A549 (cell line): ENCODE data around the gene NECTIN1. TPM values are rescaled to one million over a fixed set of nuclear protein-coding genes. Genes with fewer than 3 reads are reported as not detected.

Experiments used
- ATAC-seq, 2 experiments: fragments of 200-7000 bp in 1 of 2; fragments of >200 bp in 1 of 2; cut with Nextera tagmentation in 1 of 2; cut with Tn5 transposase in 1 of 2; 3 replicates each; pipeline versions ENCODE4 v1.8.0 to v1.9.1; 2018 to 2020; ENCODE audit warnings: mild to moderate bottlenecking in 1 of 2, moderate library complexity in 1 of 2
- CTCF ChIA-PET: fragments of 300-600 bp; sonication (Branson Sonifier 250); formaldehyde crosslinking; extraction: SDS; loops from one replicate; lab custom pipeline; 2021; ENCODE audit warnings: antibody characterized with exemption, inconsistent platforms; lab: Yijun Ruan, JAX
- POLR2A ChIA-PET: fragments of 350-600 bp; formaldehyde crosslinking; extraction: SDS; loops from one replicate; lab custom pipeline; 2021; ENCODE audit warnings: antibody characterized with exemption, inconsistent platforms; lab: Yijun Ruan, JAX
- DNase-seq, 2 experiments: peaks; one replicate each; pipeline versions ENCODE4 v3.0.0 to v3.0.0-alpha.2; 2011 to 2016; ENCODE audit warnings: low read depth in 1 of 2, low spot score in 1 of 2
- FAIRE-seq: peaks from 2 replicates; lab custom pipeline; 2011; peaks lifted over from hg19 to GRCh38; lab: Jason Lieb, UNC
- H3K27ac ChIP-seq, 2 experiments: fragments of >200 bp; sonication (Bioruptor Twin); formaldehyde crosslinking; 3 replicates each; pipeline ENCODE4 v1.5.1; 2016 to 2017
- H3K4me1 ChIP-seq: fragments of >200 bp; sonication (Bioruptor Twin); formaldehyde crosslinking; 3 replicates; pipeline ENCODE4 v1.6.1; 2016
- H3K4me2 ChIP-seq: fragments of >200 bp; sonication (Bioruptor Twin); formaldehyde crosslinking; 3 replicates; pipeline ENCODE4 v1.6.1; 2016
- H3K4me3 ChIP-seq: fragments of >200 bp; sonication (Bioruptor Twin); formaldehyde crosslinking; 3 replicates; pipeline ENCODE4 v1.5.1; 2016
- H3K9me3 ChIP-seq: fragments of >200 bp; sonication (Bioruptor Twin); formaldehyde crosslinking; 3 replicates; pipeline ENCODE4 v1.6.1; 2016
- ATOH8 ChIP-seq: fragments of 250-450 bp; sonication (Bioruptor Pico); IDR thresholded peaks from 2 replicates; pipeline ENCODE4 v1.5.0; 2020; ENCODE audit warnings: low read depth, mild to moderate bottlenecking, moderate library complexity
- BHLHE40 ChIP-seq: IDR thresholded peaks from 2 replicates; pipeline ENCODE4 v1.6.1; 2012; ENCODE audit warnings: low read depth, low read length, inconsistent platforms
- CBX2 ChIP-seq: fragments of 200-600 bp; sonication (generic); IDR thresholded peaks from 2 replicates; pipeline ENCODE4 v1.6.1; 2016; ENCODE audit warnings: low read depth, mild to moderate bottlenecking, borderline replicate concordance
- CBX8 ChIP-seq: fragments of 200-600 bp; sonication (generic); IDR thresholded peaks from 2 replicates; pipeline ENCODE4 v1.6.1; 2016
- CHD2 ChIP-seq: fragments of 150-350 bp; IDR thresholded peaks from 2 replicates; pipeline ENCODE4 v1.6.1; 2014; ENCODE audit warnings: low read length; ENCODE audit not compliant: partially characterized antibody
- CHD4 ChIP-seq: fragments of 200-600 bp; sonication (generic); IDR thresholded peaks from 2 replicates; pipeline ENCODE4 v1.6.1; 2016; ENCODE audit warnings: antibody characterized with exemption, mild to moderate bottlenecking, borderline replicate concordance
- E2F6 ChIP-seq: IDR thresholded peaks from 2 replicates; pipeline ENCODE4 v1.6.1; 2012; ENCODE audit warnings: low read depth, borderline replicate concordance
- EHF ChIP-seq: fragments of 250-450 bp; sonication (Bioruptor Pico); IDR thresholded peaks from 2 replicates; pipeline ENCODE4 v1.5.0; 2020; ENCODE audit warnings: mild to moderate bottlenecking
- EHMT2 ChIP-seq: fragments of 200-600 bp; sonication (generic); IDR thresholded peaks from 2 replicates; pipeline ENCODE4 v1.6.1; 2016; ENCODE audit warnings: antibody characterized with exemption, low read depth, mild to moderate bottlenecking, moderate library complexity
- ELK1 ChIP-seq: fragments of 150-350 bp; IDR thresholded peaks from 2 replicates; pipeline ENCODE4 v1.6.1; 2014; ENCODE audit warnings: low read depth, mild to moderate bottlenecking, low read length
- FOSB ChIP-seq: fragments of 250-450 bp; sonication (Bioruptor Pico); IDR thresholded peaks from 2 replicates; pipeline ENCODE4 v1.5.0; 2020; ENCODE audit warnings: mild to moderate bottlenecking, moderate library complexity
- HDAC2 ChIP-seq: fragments of 200-600 bp; sonication (generic); IDR thresholded peaks from 2 replicates; pipeline ENCODE4 v1.6.1; 2016
- HOXB13 ChIP-seq: fragments of 250-450 bp; sonication (Bioruptor Pico); IDR thresholded peaks from 2 replicates; pipeline ENCODE4 v1.5.0; 2020; ENCODE audit warnings: low read depth, mild to moderate bottlenecking, moderate library complexity
- HOXB5 ChIP-seq: fragments of 250-450 bp; sonication (Bioruptor Pico); IDR thresholded peaks from 2 replicates; pipeline ENCODE4 v1.5.0; 2020; ENCODE audit warnings: mild to moderate bottlenecking, moderate library complexity
- KDM1A ChIP-seq: fragments of 200-600 bp; sonication (generic); IDR thresholded peaks from 2 replicates; pipeline ENCODE4 v1.6.1; 2016; ENCODE audit warnings: low read depth, mild to moderate bottlenecking
- MAFK ChIP-seq: fragments of 450-650 bp; IDR thresholded peaks from 2 replicates; pipeline ENCODE4 v1.6.1; 2014; ENCODE audit not compliant: partially characterized antibody
- MAX ChIP-seq: IDR thresholded peaks from 2 replicates; pipeline ENCODE4 v1.6.1; 2012
- MAZ ChIP-seq: fragments of 150-350 bp; IDR thresholded peaks from 2 replicates; pipeline ENCODE4 v1.6.1; 2014; ENCODE audit warnings: antibody characterized with exemption, low read depth, low read length, borderline replicate concordance
- NR3C1 ChIP-seq: fragments of >200 bp; sonication (Bioruptor Twin); formaldehyde crosslinking; IDR thresholded peaks from 3 replicates; pipeline ENCODE4 v1.6.1; 2017
- POLR2A ChIP-seq: IDR thresholded peaks from 2 replicates; pipeline ENCODE4 v1.6.1; 2012; ENCODE audit warnings: mild to moderate bottlenecking, low read length
- REST ChIP-seq: fragments of 200-600 bp; sonication (generic); IDR thresholded peaks from 2 replicates; pipeline ENCODE4 v1.6.1; 2016; ENCODE audit warnings: antibody characterized with exemption, mild to moderate bottlenecking, moderate library complexity
- RFX5 ChIP-seq: fragments of 450-650 bp; IDR thresholded peaks from 2 replicates; pipeline ENCODE4 v1.7.1; 2014; ENCODE audit warnings: antibody characterized with exemption, mild to moderate bottlenecking, moderate library complexity
- ZFP36 ChIP-seq: fragments of 450-650 bp; IDR thresholded peaks from 2 replicates; pipeline ENCODE4 v1.6.1; 2014; ENCODE audit warnings: borderline replicate concordance; ENCODE audit not compliant: partially characterized antibody
- ZSCAN20 ChIP-seq: fragments of 250-450 bp; sonication (Bioruptor Pico); IDR thresholded peaks from 2 replicates; pipeline ENCODE4 v1.8.0; 2022; ENCODE audit warnings: mild to moderate bottlenecking, moderate library complexity
- WGBS: methylation state at CpG from one replicate; pipeline ENCODE4 v1.1.6; 2017; ENCODE audit errors: missing lambda C conversion rate; 5-methylcytosine and 5-hydroxymethylcytosine counted together
- polyA plus RNA-seq, 4 experiments: library from polyadenylated mRNA; depleted of rRNA in 3 of 4; stranded (reverse); fragments of >200 nt; fragmentation: RNase III in 1 of 4; extraction: RNeasy Plus Mini Kit Qiagen cat#74134 plus additional on column Dnase treatment in 1 of 4; gene quantifications; 2 replicates in 3 of 4; 3 replicates in 1 of 4; pipeline ENCODE4 v1.2.3, GENCODE V29; 2011 to 2017
- TF ChIP-seq, protein P1 (sequence below): IDR thresholded peaks from 2 replicates; pipeline ENCODE4 v1.6.1; 2012
- TF ChIP-seq, protein P2 (sequence below): fragments of 250-450 bp; sonication (Bioruptor Pico); IDR thresholded peaks from 2 replicates; pipeline ENCODE4 v1.5.0; 2021; ENCODE audit warnings: mild to moderate bottlenecking, moderate library complexity, borderline replicate concordance

NECTIN1 gene
- polyA plus RNA-seq, 2 of the 4 experiments (the other 2 are of a cell fraction): 2.2 to 5.5 TPM

- DNase-seq: no peak
- no peaks in the 10 kb centered on the region for H3K9me3 ChIP-seq
- H3K27ac ChIP-seq: no peak overlapping the region
- FAIRE-seq: no peak
- no peak overlapping the region for H3K4me3 ChIP-seq
- ChIA-PET POLR2A (no interaction called here), CTCF (no interaction called here)
- 21% methylated on average over 1 of the region's 1 CpG for WGBS
- no peak for ATAC-seq
- H3K4me2 ChIP-seq: no peak overlapping the region
- H3K4me1 ChIP-seq: no peaks in the 10 kb centered on the region
- TF ChIP-seq EHMT2: no peak
- TF ChIP-seq ZFP36: no peak
- TF ChIP-seq ELK1: no peak
- no peak for TF ChIP-seq FOSB (CRISPR knock-in tag)
- no peak for TF ChIP-seq BHLHE40
- TF ChIP-seq MAX: no peak
- no peak for TF ChIP-seq CBX2
- no peak for TF ChIP-seq EHF (CRISPR knock-in tag)
- no peak for TF ChIP-seq HOXB13 (CRISPR knock-in tag)
- no peak for TF ChIP-seq MAZ
- no peak for TF ChIP-seq HOXB5
- TF ChIP-seq HDAC2: no peak
- TF ChIP-seq CHD2: no peak
Measured at GRCh38 chr11:119593346-119593745, 135.7 kb downstream of the NECTIN1 start.

GRCh38 chr11:119592642-119593041 lies 136.4 kb downstream of the NECTIN1 start:
- 54% methylated on average over 5 of the region's 5 CpGs for WGBS

GRCh38 chr11:119591836-119592310 lies 137.1 kb downstream of the NECTIN1 start:
- Histone ChIP-seq H3K4me1 (no peaks in the 10 kb centered on the region), H3K4me2 (no peak overlapping the region), H3K27ac (no peak overlapping the region), H3K9me3 (no peaks in the 10 kb centered on the region), H3K4me3 (no peak overlapping the region)
- FAIRE-seq: no peak
- DNase-seq: no peak
- 86% methylated on average over 5 of the region's 5 CpGs for WGBS
- ChIA-PET POLR2A (no interaction called here), CTCF (no interaction called here)
- no peak for ATAC-seq
- TF ChIP-seq E2F6 (no peak), KDM1A (no peak), CBX8 (no peak), NR3C1 (no peak), REST (no peak), RFX5 (no peak)
- TF ChIP-seq, protein P1, sequence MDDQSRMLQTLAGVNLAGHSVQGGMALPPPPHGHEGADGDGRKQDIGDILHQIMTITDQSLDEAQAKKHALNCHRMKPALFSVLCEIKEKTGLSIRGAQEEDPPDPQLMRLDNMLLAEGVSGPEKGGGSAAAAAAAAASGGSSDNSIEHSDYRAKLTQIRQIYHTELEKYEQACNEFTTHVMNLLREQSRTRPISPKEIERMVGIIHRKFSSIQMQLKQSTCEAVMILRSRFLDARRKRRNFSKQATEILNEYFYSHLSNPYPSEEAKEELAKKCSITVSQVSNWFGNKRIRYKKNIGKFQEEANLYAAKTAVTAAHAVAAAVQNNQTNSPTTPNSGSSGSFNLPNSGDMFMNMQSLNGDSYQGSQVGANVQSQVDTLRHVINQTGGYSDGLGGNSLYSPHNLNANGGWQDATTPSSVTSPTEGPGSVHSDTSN: no peak

More at GRCh38 chr11:119592642-119593041, 136.4 kb downstream of the NECTIN1 start:
- TF ChIP-seq CHD4: no peak
- no peak for TF ChIP-seq HOXB13 (CRISPR knock-in tag)
- no peak for TF ChIP-seq FOSB (CRISPR knock-in tag)
- TF ChIP-seq ATOH8: no peak
- TF ChIP-seq ZSCAN20: no peak
- no peak for TF ChIP-seq POLR2A
- TF ChIP-seq, protein P2, sequence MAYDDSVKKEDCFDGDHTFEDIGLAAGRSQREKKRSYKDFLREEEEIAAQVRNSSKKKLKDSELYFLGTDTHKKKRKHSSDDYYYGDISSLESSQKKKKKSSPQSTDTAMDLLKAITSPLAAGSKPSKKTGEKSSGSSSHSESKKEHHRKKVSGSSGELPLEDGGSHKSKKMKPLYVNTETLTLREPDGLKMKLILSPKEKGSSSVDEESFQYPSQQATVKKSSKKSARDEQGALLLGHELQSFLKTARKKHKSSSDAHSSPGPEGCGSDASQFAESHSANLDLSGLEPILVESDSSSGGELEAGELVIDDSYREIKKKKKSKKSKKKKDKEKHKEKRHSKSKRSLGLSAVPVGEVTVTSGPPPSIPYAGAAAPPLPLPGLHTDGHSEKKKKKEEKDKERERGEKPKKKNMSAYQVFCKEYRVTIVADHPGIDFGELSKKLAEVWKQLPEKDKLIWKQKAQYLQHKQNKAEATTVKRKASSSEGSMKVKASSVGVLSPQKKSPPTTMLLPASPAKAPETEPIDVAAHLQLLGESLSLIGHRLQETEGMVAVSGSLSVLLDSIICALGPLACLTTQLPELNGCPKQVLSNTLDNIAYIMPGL (CRISPR knock-in tag): no peak
- TF ChIP-seq CBX8: no peak
- TF ChIP-seq MAFK: no peak
- ATAC-seq: no peak
- H3K27ac ChIP-seq: no peak overlapping the region
- CTCF ChIA-PET: interaction anchor here (0.7 kb wide), 1 partner anchor 903 kb away, joined by 3 read pairs; no protein-coding TSS in a partner anchor
- no peaks in the 10 kb centered on the region for H3K4me1 ChIP-seq
- POLR2A ChIA-PET: no interaction called here
- DNase-seq: no peak
- no peak overlapping the region for H3K4me3 ChIP-seq
- FAIRE-seq: no peak
- no peak overlapping the region for H3K4me2 ChIP-seq
- H3K9me3 ChIP-seq: no peaks in the 10 kb centered on the region
